Astrocyte (in vitro differentiated cells and primary cell): Measurements from ENCODE around the gene IL1RAPL2. TPM values are rescaled to one million over a fixed set of nuclear protein-coding genes. Genes with fewer than 3 reads are reported as not detected.

Experiments
- DNase-seq: peaks from one replicate; pipeline ENCODE4 v3.0.0-alpha.2; 2010; ENCODE audit warnings: low read depth
- FAIRE-seq: peaks from 2 replicates; lab custom pipeline; 2011; peaks lifted over from hg19 to GRCh38; lab: Jason Lieb, UNC
- H2AFZ ChIP-seq: 2 replicates; pipeline ENCODE4 v1.6.0; 2012; ENCODE audit warnings: low read depth, low read length, inconsistent platforms
- H3K27ac ChIP-seq: 2 replicates; pipeline ENCODE4 v1.5.1; 2011; ENCODE audit warnings: low read depth, low read length, inconsistent platforms
- H3K27me3 ChIP-seq: 2 replicates; pipeline ENCODE4 v1.6.0; 2011; ENCODE audit warnings: low read length, inconsistent platforms; ENCODE audit not compliant: insufficient read depth
- H3K36me3 ChIP-seq: 2 replicates; pipeline ENCODE4 v1.5.1; 2011; ENCODE audit warnings: low read length, inconsistent platforms; ENCODE audit not compliant: insufficient read depth
- H3K4me1 ChIP-seq: 2 replicates; pipeline ENCODE4 v1.5.1; 2011; ENCODE audit warnings: low read length, inconsistent platforms; ENCODE audit not compliant: insufficient read depth
- H3K4me2 ChIP-seq: 2 replicates; pipeline ENCODE4 v1.6.0; 2012; ENCODE audit warnings: low read length, inconsistent platforms
- H3K4me3 ChIP-seq: 2 replicates; pipeline ENCODE4 v1.5.1; 2011; ENCODE audit warnings: low read depth, mild to moderate bottlenecking, low read length, inconsistent platforms; ENCODE audit not compliant: insufficient read depth
- H3K79me2 ChIP-seq: 2 replicates; pipeline ENCODE4 v1.6.0; 2012; ENCODE audit warnings: mild to moderate bottlenecking, low read length, inconsistent platforms; ENCODE audit not compliant: insufficient read depth
- H3K9ac ChIP-seq: 2 replicates; pipeline ENCODE4 v1.6.0; 2012; ENCODE audit warnings: mild to moderate bottlenecking, low read length, inconsistent platforms
- H3K9me3 ChIP-seq: 2 replicates; pipeline ENCODE4 v1.5.1; 2012; ENCODE audit warnings: low read depth, mild to moderate bottlenecking, low read length, inconsistent platforms; ENCODE audit not compliant: insufficient read depth
- H4K20me1 ChIP-seq: 2 replicates; pipeline ENCODE4 v1.6.0; 2012; ENCODE audit warnings: low read length, inconsistent platforms; ENCODE audit not compliant: insufficient read depth
- H3K27ac Mint-ChIP-seq: one replicate; pipeline ENCODE4 v1.8.0; 2021; ENCODE audit warnings: mild to moderate bottlenecking, mixed read lengths; ENCODE audit not compliant: unreplicated experiment
- H3K27me3 Mint-ChIP-seq: one replicate; pipeline ENCODE4 v1.8.0; 2021; ENCODE audit warnings: low read depth, mixed read lengths; ENCODE audit not compliant: unreplicated experiment
- H3K36me3 Mint-ChIP-seq: one replicate; pipeline ENCODE4 v1.8.0; 2021; ENCODE audit warnings: low read depth, mixed read lengths; ENCODE audit not compliant: unreplicated experiment
- H3K4me1 Mint-ChIP-seq: one replicate; pipeline ENCODE4 v1.8.0; 2021; ENCODE audit warnings: low read depth, mixed read lengths; ENCODE audit not compliant: unreplicated experiment
- H3K4me3 Mint-ChIP-seq: one replicate; pipeline ENCODE4 v1.8.0; 2021; ENCODE audit warnings: mild to moderate bottlenecking, moderate library complexity, mixed read lengths; ENCODE audit not compliant: unreplicated experiment
- H3K9me3 Mint-ChIP-seq: one replicate; pipeline ENCODE4 v1.8.0; 2021; ENCODE audit warnings: mild to moderate bottlenecking, mixed read lengths; ENCODE audit not compliant: unreplicated experiment
- CTCF ChIP-seq: IDR thresholded peaks from 2 replicates; pipeline ENCODE4 v1.5.1; 2011; ENCODE audit warnings: low read depth, mild to moderate bottlenecking, inconsistent platforms, low read length, moderate library complexity; ENCODE audit not compliant: insufficient read depth
- EZH2 ChIP-seq: IDR thresholded peaks from 2 replicates; pipeline ENCODE4 v1.6.1; 2012; ENCODE audit warnings: mild to moderate bottlenecking, low read length, inconsistent platforms; ENCODE audit not compliant: insufficient read depth
- total RNA-seq: library from RNA; stranded (reverse); gene quantifications from 2 replicates; pipeline ENCODE4 v1.2.1, GENCODE V29; 2021

IL1RAPL2 gene
- total RNA-seq, 1 donor from 2014 or later: 0.16 TPM

- FAIRE-seq (peak; percentile 86), DNase-seq (peak; percentile 84)
- Histone ChIP-seq H3K79me2 (no peaks in the 10 kb centered on the region), H3K27ac (peak overlapping the region; percentile 2), H3K4me2 (no peak overlapping the region), H2AFZ (no peak overlapping the region), H3K9me3 (no peaks in the 10 kb centered on the region), H3K4me3 (no peak overlapping the region), H3K4me1 (no peaks in the 10 kb centered on the region), H3K9ac (no peak overlapping the region), H3K27me3 (no peaks in the 10 kb centered on the region), H4K20me1 (no peaks in the 10 kb centered on the region), H3K36me3 (no peaks in the 10 kb centered on the region)
- Mint-ChIP-seq H3K27ac (no peak overlapping the region), H3K36me3 (no peaks in the 10 kb centered on the region), H3K4me3 (no peak overlapping the region), H3K9me3 (no peaks in the 10 kb centered on the region), H3K27me3 (no peaks in the 10 kb centered on the region), H3K4me1 (peaks cover 6% of the 10 kb centered on the region)
- no peak for TF ChIP-seq EZH2
- TF ChIP-seq CTCF: no peak
These were observed 184.1 kb downstream of the IL1RAPL2 start for GRCh38 chrX:104749951-104750610.

GRCh38 chrX:104762641-104763040 lies 196.6 kb downstream of the IL1RAPL2 start:
- Histone ChIP-seq H2AFZ (no peak overlapping the region), H3K9ac (no peak overlapping the region), H4K20me1 (no peaks in the 10 kb centered on the region), H3K36me3 (no peaks in the 10 kb centered on the region), H3K4me2 (no peak overlapping the region), H3K4me1 (no peaks in the 10 kb centered on the region), H3K79me2 (no peaks in the 10 kb centered on the region), H3K27ac (no peak overlapping the region), H3K9me3 (no peaks in the 10 kb centered on the region), H3K4me3 (no peak overlapping the region), H3K27me3 (no peaks in the 10 kb centered on the region)
- no peaks in the 10 kb centered on the region for H3K27me3 Mint-ChIP-seq
- no peak for DNase-seq
- TF ChIP-seq CTCF: no peak
- no peak for TF ChIP-seq EZH2
- H3K36me3 Mint-ChIP-seq: no peaks in the 10 kb centered on the region
- H3K4me1 Mint-ChIP-seq: no peaks in the 10 kb centered on the region
- peaks cover 22% of the 10 kb centered on the region for H3K9me3 Mint-ChIP-seq
- H3K27ac Mint-ChIP-seq: no peak overlapping the region
- no peak overlapping the region for H3K4me3 Mint-ChIP-seq
- FAIRE-seq: no peak

- H3K27me3 Mint-ChIP-seq: no peaks in the 10 kb centered on the region
These were observed 223.8 kb downstream of the IL1RAPL2 start for GRCh38 chrX:104789784-104790183.

More at GRCh38 chrX:104789784-104790183, 223.8 kb downstream of the IL1RAPL2 start:
- no peaks in the 10 kb centered on the region for H3K79me2 ChIP-seq
- peak; percentile 23 for FAIRE-seq
- H3K36me3 Mint-ChIP-seq: no peaks in the 10 kb centered on the region
- H3K9me3 Mint-ChIP-seq: no peaks in the 10 kb centered on the region
- no peaks in the 10 kb centered on the region for H3K27me3 ChIP-seq
- H3K4me1 Mint-ChIP-seq: peaks cover 17% of the 10 kb centered on the region
- no peaks in the 10 kb centered on the region for H3K4me1 ChIP-seq
- H3K9ac ChIP-seq: no peak overlapping the region
- no peak overlapping the region for H3K4me3 ChIP-seq
- H3K4me2 ChIP-seq: no peak overlapping the region
- DNase-seq: no peak
- H3K4me3 Mint-ChIP-seq: no peak overlapping the region
- H2AFZ ChIP-seq: no peak overlapping the region
- H3K36me3 ChIP-seq: no peaks in the 10 kb centered on the region
- H4K20me1 ChIP-seq: no peaks in the 10 kb centered on the region
- TF ChIP-seq CTCF (no peak), EZH2 (no peak)
- H3K27ac Mint-ChIP-seq: no peak overlapping the region
- no peaks in the 10 kb centered on the region for H3K9me3 ChIP-seq
- H3K27ac ChIP-seq: no peak overlapping the region
